Measurements from ENCODE around the gene WDR70.
"Not testable (repeated sequence)": the region's sequence is repeated elsewhere in the genome, so short reads cannot be mapped to it uniquely, and the experiment has no call there.

Gene WDR70

GRCh38 chr5:37518356-37518755 is 139.2 kb downstream of the WDR70 start:
- not testable (repeated sequence) for DNase-seq

DNA sequence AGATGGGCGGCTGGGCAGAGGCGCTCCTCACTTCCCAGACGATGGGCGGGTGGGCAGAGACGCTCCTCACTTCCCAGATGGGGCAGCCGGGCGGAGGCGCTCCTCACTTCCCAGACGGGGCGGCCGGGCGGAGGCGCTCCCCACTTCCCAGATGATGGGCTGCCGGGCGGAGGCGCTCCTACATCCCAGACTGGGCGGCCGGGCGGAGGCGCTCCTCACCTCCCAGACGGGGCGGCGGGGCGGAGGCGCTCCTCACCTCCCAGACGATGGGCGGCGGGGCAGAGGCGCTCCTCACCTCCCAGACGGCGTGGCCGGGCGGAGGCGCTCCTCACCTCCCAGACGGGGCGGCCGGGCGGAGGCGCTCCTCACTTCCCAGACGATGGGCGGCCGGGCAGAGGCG is 140.2 kb downstream of the WDR70 start:
- DNase-seq: no peak

GRCh38 chr5:37519807-37520206 is 140.7 kb downstream of the WDR70 start:
- no peak for DNase-seq

- no peak for DNase-seq
Observed at GRCh38 chr5:37520811-37521210, 141.7 kb downstream of the WDR70 start.

DNA sequence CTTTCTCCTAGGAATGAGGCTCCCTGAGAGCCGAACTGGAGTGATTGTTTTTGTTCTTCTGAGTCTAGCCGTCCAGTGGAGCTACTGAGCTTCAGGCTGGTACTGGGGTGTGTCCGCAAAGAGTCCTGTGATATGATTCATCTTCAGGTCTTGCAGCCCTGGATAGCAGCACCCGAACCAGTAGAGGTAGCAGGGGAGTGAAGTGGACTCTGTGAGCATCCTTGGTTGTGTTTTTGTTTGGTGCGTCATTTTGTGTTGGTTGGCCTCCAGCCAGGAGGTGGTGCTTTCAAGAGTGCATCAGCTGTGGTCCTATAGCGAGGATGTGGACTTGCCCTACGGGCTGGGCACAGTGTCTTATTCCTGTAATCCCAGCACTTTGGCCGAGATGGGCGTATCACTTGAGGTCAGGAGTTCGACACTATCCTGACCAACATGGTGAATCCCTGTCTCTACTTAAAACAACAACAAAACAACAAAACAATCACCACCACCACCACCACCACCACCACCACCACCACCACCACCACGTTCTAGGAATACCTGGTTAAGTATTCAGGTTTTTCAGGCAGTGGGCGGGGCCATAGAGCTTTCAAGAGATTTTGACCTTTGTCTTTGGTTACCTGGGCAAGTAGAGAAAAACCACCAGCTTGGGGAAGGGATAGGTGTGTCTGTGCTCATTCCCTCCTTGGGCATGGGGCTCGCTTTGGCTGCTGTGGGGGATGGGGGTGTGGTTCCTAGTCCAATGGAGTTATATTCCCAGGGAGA is 154.0 kb downstream of the WDR70 start:
- DNase-seq: no peak

DNA sequence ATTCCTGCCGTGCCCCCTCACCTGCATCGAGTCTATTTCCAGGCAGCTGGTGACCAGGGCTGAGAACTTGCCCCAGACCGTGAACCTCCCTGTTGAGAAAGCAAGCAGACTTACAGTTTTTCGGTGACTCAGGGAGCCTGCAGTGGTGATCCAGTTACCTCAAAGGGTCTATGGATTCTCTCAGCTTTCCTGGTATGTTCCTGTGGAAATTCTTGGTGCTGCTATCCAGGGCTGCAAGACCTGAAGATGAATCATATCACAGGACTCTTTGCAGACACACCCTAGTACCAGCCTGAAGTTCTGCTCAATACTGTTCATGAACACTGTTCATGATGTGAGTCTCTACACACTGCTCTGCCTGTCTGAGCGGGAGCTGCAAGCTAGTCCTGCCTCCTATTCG is 154.7 kb downstream of the WDR70 start:
- no peak for DNase-seq

- no peak for DNase-seq
Observed at GRCh38 chr5:37539459-37539858, 160.3 kb downstream of the WDR70 start.

- DNase-seq: no peak
Observed at GRCh38 chr5:37543216-37543615, 164.1 kb downstream of the WDR70 start.

- DNase-seq: no peak
Observed at GRCh38 chr5:37549411-37549810, 170.3 kb downstream of the WDR70 start.

DNA sequence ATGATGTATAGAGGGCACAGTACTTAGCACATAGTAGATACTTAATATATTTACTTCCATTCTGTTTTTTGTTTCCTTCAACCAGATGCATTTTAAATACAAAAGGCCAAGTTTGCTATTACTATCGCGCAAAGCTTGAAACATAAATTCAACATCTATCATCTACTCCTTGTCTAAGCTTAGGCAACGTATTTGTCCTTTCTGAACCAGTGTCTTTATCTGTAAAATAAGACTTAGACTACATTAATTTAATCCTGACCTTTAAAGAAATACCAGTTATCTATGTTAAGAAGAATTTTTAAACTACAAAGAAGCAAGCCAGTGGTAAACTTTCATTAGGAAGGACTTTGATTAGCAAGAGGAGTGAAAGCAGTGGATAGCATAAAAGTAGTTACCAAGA is 173.0 kb downstream of the WDR70 start:
- DNase-seq: no peak

GRCh38 chr5:37552770-37553719 is 173.9 kb downstream of the WDR70 start:
- no peak for DNase-seq

DNA sequence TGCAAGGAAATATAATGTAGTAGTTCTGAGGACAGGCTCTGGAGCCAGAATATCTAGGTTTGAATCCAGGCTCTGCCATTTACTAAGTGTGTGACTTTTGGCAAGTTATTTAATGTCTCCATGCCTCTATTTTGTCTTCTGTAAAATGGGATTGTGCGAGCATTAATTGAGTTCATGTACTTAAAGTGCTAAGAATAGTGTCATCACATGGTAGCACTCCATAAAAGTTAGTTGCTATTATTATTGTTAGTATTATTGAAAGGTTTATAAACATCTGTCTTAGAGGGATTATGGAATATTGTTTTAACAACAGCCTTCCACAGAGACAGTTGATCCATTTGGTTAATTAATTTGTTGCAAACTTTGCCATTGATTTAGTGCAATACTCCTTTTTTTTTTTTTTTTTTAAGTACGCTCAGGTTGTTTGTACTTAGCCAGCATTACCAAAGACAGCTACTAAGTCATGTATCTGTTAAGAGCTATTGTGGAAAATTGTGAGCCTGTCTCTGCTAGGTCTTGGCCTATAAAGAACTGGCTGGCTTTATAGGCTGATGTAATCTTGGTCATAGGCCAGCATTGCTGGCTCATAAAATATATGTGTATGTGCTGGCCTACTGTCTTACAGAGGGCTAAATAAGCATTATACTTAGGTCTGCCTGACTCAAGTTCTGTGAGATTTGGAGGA is 174.7 kb downstream of the WDR70 start:
- DNase-seq: no peak

GRCh38 chr5:37554405-37554739 is 175.3 kb downstream of the WDR70 start:
- no peak for DNase-seq

GRCh38 chr5:37554938-37555337 is 175.8 kb downstream of the WDR70 start:
- DNase-seq: no peak

- no peak for DNase-seq
Observed at GRCh38 chr5:37557734-37558293, 178.7 kb downstream of the WDR70 start.

- DNase-seq: no peak
Observed at GRCh38 chr5:37565062-37565670, 186.0 kb downstream of the WDR70 start.

GRCh38 chr5:37567566-37567965 is 188.4 kb downstream of the WDR70 start:
- no peak for DNase-seq

DNA sequence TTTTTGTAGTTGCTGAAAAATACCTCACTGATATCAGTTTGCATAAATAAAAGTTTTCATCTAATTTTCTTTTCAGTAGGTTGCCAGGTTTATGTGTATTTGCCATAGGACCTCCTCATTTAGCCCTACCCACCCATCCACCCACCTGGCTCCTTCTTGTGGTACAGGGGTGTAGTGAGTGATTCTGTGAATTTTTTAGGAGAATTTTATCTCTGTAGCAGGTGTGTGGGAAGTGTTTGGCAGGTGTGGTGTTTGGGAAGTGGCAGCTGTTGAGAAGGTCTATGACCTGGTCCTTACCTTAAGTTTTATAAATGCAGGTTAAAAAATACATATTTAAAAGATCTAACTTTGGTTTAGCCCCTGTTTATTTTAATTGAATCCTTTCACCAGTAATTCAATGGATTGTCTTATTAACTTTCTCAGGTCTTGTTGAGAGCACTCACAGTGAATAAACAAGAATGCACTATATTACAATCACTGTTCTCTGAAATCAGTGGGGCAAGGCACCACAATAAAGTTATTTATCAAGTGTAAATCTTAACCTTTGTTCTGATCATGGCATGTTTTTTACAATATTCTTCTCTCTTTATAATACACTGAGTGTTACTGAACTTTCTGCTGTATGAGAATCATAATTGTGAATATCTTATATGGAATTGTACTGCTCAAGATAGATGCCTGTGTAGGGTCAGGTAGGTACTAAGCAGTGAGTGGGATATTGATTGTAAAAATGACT is 189.1 kb downstream of the WDR70 start:
- no peak for DNase-seq

DNA sequence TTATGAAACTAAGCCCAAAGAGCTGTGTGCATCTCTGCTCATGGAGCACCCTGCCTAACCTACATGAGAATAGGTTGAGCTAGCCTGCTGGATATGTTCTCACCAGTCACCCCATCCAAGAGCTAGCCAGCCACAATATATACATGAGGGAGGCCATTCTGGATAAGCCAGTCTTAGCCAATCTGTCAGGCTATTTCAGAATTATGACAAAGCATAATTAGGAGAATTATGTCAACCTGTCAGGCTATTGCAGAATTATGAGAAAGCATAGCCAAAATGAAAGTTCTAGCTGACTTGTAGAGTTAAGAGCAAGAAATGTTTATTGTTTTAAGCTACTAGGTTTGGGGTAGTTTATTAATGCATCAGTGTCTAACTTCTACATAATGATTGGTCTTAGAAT is 189.8 kb downstream of the WDR70 start:
- DNase-seq: no peak

GRCh38 chr5:37569466-37569865 is 190.3 kb downstream of the WDR70 start:
- no peak for DNase-seq

GRCh38 chr5:37570597-37570996 is 191.5 kb downstream of the WDR70 start:
- no peak for DNase-seq

DNA sequence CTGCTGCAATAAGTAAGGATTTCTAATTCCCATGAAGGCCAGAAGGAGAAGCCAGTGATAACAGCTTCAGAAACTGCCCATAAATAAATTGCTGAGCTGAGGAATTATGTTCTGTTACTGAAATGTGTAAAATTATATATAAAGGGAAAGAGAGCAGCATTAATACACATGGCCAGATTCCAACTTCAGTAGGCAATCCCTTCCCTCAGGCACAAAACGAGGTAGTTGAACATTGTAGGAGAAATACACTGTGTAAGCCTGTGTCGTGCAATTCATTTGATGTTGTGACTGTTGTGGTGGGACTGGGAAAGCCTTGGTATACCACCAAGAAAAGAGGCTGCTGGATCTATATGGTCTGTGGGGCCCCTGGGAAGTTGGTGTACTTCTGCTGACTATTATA is 192.9 kb downstream of the WDR70 start:
- DNase-seq: no peak
